HG02885 (cell line): Measurements from ENCODE around the gene COL20A1.

ENCODE experiments used
- ATAC-seq: cut with Tn5 transposase; IDR thresholded peaks from one replicate; pipeline ENCODE4 v1.9.1; 2021; ENCODE audit warnings: mild to moderate bottlenecking; ENCODE audit not compliant: unreplicated experiment, poor library complexity

COL20A1 gene

GRCh38 chr20:63356931-63357879 lies 64.2 kb downstream of the COL20A1 start:
- ATAC-seq: no peak

- ATAC-seq: no peak
Observed at GRCh38 chr20:63357921-63358905, 65.2 kb downstream of the COL20A1 start.

- no peak for ATAC-seq
Observed at GRCh38 chr20:63359164-63359934, 66.4 kb downstream of the COL20A1 start.

GRCh38 chr20:63359937-63360849 lies 67.2 kb downstream of the COL20A1 start:
- no peak for ATAC-seq

- ATAC-seq: no peak
Observed at GRCh38 chr20:63360850-63361518, 68.0 kb downstream of the COL20A1 start, which contains the start of gene CHRNA4. CHRNA4 (minus strand) TSS chr20:63361349; CDS start chr20:63361165, 184 bp downstream.

- no peak for ATAC-seq
Observed at GRCh38 chr20:63361519-63362435, 68.8 kb downstream of the COL20A1 start.

GRCh38 chr20:63362436-63363009 lies 69.5 kb downstream of the COL20A1 start:
- ATAC-seq: no peak

- ATAC-seq: no peak
Observed at GRCh38 chr20:63363013-63363957, 70.3 kb downstream of the COL20A1 start.

- no peak for ATAC-seq
Observed at GRCh38 chr20:63363981-63364561, 71.1 kb downstream of the COL20A1 start.

GRCh38 chr20:63364801-63365585 lies 72.0 kb downstream of the COL20A1 start:
- no peak for ATAC-seq

GRCh38 chr20:63365601-63366389 lies 72.8 kb downstream of the COL20A1 start:
- no peak for ATAC-seq

- no peak for ATAC-seq
Observed at GRCh38 chr20:63366390-63367365, 73.7 kb downstream of the COL20A1 start.
